A549 (cell line): ENCODE results near the gene BRAT1.

Source experiments
- CHD4 ChIP-seq: fragments of 200-600 bp; sonication (generic); IDR thresholded peaks from 2 replicates; pipeline ENCODE4 v1.6.1; 2016; ENCODE audit warnings: antibody characterized with exemption, mild to moderate bottlenecking, borderline replicate concordance
- EP300 ChIP-seq, 2 experiments: fragments of >200 bp; sonication (Bioruptor Twin); formaldehyde crosslinking; IDR thresholded peaks; 2 replicates in 1 of 2; 3 replicates in 1 of 2; pipeline ENCODE4 v1.6.1; 2016 to 2017
- MYC ChIP-seq: IDR thresholded peaks from 2 replicates; pipeline ENCODE4 v1.6.1; 2012; ENCODE audit warnings: mild to moderate bottlenecking, inconsistent platforms, low read length, improper control_type of control experiment, borderline replicate concordance
- POLR2A ChIP-seq: IDR thresholded peaks from 2 replicates; pipeline ENCODE4 v1.6.1; 2012; ENCODE audit warnings: mild to moderate bottlenecking, low read length
- RARB ChIP-seq: fragments of 250-450 bp; sonication (Bioruptor Pico); IDR thresholded peaks from 2 replicates; pipeline ENCODE4 v1.8.0; 2021; ENCODE audit warnings: mild to moderate bottlenecking, moderate library complexity
- RFX5 ChIP-seq: fragments of 450-650 bp; IDR thresholded peaks from 2 replicates; pipeline ENCODE4 v1.7.1; 2014; ENCODE audit warnings: antibody characterized with exemption, mild to moderate bottlenecking, moderate library complexity
- TP53 ChIP-seq: fragments of 250-450 bp; sonication (Bioruptor Pico); IDR thresholded peaks from 2 replicates; pipeline ENCODE4 v1.5.0; 2021; ENCODE audit warnings: mild to moderate bottlenecking, moderate library complexity
- ZC3H11A ChIP-seq: fragments of 450-650 bp; IDR thresholded peaks from 2 replicates; pipeline ENCODE4 v1.6.1; 2014; ENCODE audit warnings: antibody characterized with exemption, mild to moderate bottlenecking
- TF ChIP-seq, protein P1 (sequence below): fragments of >200 bp; sonication (Bioruptor Twin); formaldehyde crosslinking; IDR thresholded peaks from 3 replicates; pipeline ENCODE4 v1.5.1; 2016

DNA sequence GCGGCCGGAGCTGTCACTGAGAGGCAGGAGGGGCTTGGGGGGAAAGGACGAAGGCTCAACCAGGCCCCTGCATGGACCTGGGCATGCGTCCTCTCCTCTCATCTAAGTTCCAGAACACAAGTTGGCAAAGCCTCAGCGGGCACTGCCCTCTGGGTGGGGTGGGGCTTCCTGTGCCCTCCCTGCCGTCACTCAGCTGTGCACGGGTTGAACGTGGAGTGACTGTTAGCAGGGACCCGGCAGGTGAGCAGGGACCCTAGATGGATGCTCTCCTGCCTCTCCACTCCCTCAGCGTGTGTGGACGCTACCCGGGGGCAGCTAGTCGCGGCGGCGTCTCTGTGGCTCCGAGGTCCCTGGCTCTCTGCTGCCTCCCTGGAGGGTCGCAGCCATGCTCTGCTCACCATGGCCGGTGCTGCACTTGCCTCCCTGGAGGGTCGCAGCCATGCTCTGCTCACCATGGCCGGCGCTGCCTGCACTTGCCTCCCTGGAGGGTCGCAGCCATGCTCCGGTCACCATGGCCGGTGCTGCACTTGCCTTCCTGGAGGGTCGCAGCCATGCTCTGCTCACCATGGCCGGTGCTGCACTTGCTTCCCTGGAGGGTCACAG is 40.0 kb upstream of the BRAT1 start:
- TF ChIP-seq RARB (CRISPR knock-in tag) (no peak), TP53 (CRISPR knock-in tag) (no peak), POLR2A (no peak), EP300 (IDR thresholded peaks at IDR 0.05) (no peak), ZC3H11A (no peak), RFX5 (no peak), MYC (no peak), CHD4 (no peak)
- TF ChIP-seq, protein P1, sequence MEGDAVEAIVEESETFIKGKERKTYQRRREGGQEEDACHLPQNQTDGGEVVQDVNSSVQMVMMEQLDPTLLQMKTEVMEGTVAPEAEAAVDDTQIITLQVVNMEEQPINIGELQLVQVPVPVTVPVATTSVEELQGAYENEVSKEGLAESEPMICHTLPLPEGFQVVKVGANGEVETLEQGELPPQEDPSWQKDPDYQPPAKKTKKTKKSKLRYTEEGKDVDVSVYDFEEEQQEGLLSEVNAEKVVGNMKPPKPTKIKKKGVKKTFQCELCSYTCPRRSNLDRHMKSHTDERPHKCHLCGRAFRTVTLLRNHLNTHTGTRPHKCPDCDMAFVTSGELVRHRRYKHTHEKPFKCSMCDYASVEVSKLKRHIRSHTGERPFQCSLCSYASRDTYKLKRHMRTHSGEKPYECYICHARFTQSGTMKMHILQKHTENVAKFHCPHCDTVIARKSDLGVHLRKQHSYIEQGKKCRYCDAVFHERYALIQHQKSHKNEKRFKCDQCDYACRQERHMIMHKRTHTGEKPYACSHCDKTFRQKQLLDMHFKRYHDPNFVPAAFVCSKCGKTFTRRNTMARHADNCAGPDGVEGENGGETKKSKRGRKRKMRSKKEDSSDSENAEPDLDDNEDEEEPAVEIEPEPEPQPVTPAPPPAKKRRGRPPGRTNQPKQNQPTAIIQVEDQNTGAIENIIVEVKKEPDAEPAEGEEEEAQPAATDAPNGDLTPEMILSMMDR, result no peak
